HL-60 (cell line): ENCODE data around the gene TIMP3.

Experiments used
- GABPA ChIP-seq: IDR thresholded peaks from 2 replicates; pipeline ENCODE4 v1.6.1; 2012; ENCODE audit warnings: low read depth
- POLR2AphosphoS5 ChIP-seq: IDR thresholded peaks from 2 replicates; pipeline ENCODE4 v1.6.1; 2012; ENCODE audit warnings: low read depth
- SPI1 ChIP-seq: IDR thresholded peaks from 2 replicates; pipeline ENCODE4 v1.6.1; 2012; ENCODE audit warnings: low read depth, mild to moderate bottlenecking, borderline replicate concordance
- TF ChIP-seq, protein P1 (sequence below): IDR thresholded peaks from one replicate; pipeline ENCODE4 v1.5.1; 2011; ENCODE audit warnings: low read length, control low read depth, inconsistent platforms; ENCODE audit not compliant: insufficient read depth

DNA sequence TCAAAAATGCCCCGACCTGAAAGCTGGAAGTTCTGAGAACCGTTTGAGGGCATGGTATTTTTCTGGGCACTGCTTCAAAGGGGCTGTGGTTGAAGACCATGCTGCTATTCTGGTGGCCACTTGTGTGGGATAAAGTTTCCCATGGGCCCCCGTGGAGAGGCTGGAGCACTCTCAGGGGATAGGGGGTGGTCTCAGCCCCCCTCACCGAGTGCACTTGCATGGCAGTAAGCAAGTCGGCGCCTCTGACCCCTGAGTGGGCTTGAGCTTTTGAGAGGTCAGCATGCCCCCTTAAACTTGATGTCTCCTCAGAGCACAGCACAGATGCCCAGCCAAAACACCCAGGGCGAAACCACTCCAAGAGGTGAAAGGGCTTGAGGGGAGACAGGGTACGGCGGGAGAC, 35.6 kb downstream of the TIMP3 start:
- TF ChIP-seq, protein P1, sequence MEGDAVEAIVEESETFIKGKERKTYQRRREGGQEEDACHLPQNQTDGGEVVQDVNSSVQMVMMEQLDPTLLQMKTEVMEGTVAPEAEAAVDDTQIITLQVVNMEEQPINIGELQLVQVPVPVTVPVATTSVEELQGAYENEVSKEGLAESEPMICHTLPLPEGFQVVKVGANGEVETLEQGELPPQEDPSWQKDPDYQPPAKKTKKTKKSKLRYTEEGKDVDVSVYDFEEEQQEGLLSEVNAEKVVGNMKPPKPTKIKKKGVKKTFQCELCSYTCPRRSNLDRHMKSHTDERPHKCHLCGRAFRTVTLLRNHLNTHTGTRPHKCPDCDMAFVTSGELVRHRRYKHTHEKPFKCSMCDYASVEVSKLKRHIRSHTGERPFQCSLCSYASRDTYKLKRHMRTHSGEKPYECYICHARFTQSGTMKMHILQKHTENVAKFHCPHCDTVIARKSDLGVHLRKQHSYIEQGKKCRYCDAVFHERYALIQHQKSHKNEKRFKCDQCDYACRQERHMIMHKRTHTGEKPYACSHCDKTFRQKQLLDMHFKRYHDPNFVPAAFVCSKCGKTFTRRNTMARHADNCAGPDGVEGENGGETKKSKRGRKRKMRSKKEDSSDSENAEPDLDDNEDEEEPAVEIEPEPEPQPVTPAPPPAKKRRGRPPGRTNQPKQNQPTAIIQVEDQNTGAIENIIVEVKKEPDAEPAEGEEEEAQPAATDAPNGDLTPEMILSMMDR: no peak
- no peak for TF ChIP-seq GABPA
- TF ChIP-seq POLR2AphosphoS5: no peak
- no peak for TF ChIP-seq SPI1
